GM12878 (cell line): ENCODE data around the gene MUC16. TPM values are rescaled to one million over a fixed set of nuclear protein-coding genes. Genes with fewer than 3 reads are reported as not detected.
"Not testable (repeated sequence)": the region's sequence is repeated elsewhere in the genome, so short reads cannot be mapped to it uniquely, and the experiment has no call there.

Experiments
- ATAC-seq: fragments of 200-7000 bp; cut with Tn5 transposase; 3 replicates; pipeline ENCODE4 v1.9.1; 2020; ENCODE audit warnings: mild to moderate bottlenecking, moderate library complexity
- BruUV-seq: library from RNA; stranded (reverse); fragments of 400-500 nt; replicated peaks from 2 replicates; lab custom pipeline; 2021; lab: Mats Ljungman, UMichigan
- CTCF ChIA-PET: fragments of 300-600 bp; sonication (Branson Sonifier 250); formaldehyde crosslinking; extraction: SDS; loops from one replicate; lab custom pipeline; 2021; ENCODE audit warnings: inconsistent platforms; lab: Yijun Ruan, JAX
- POLR2A ChIA-PET: fragments of 350-600 bp; formaldehyde crosslinking; extraction: SDS; loops from one replicate; lab custom pipeline; 2021; ENCODE audit warnings: inconsistent platforms; lab: Charles Lee
- RAD21 ChIA-PET: fragments of 300-600 bp; sonication (Branson Sonifier 250); formaldehyde crosslinking; loops from one replicate; lab custom pipeline; 2023; ENCODE audit warnings: antibody characterized with exemption; ENCODE audit not compliant: unreplicated experiment; lab: Charles Lee
- SMC1A ChIA-PET: fragments of 300-600 bp; sonication (Branson Sonifier 250); formaldehyde crosslinking; loops from one replicate; lab custom pipeline; 2023; ENCODE audit not compliant: unreplicated experiment, uncharacterized antibody; lab: Charles Lee
- DNase-seq: peaks from one replicate; pipeline ENCODE4 v3.0.0-alpha.2; 2011; ENCODE audit warnings: low read depth, low spot score
- FAIRE-seq: peaks from 3 replicates; lab custom pipeline; 2011; peaks lifted over from hg19 to GRCh38; lab: Jason Lieb, UNC
- H2AFZ ChIP-seq: 2 replicates; pipeline ENCODE4 v1.6.0; 2011; ENCODE audit warnings: low read depth, low read length, control low read depth; ENCODE audit not compliant: control insufficient read depth
- H3K27ac ChIP-seq: 2 replicates; pipeline ENCODE4 v1.5.1; 2011; ENCODE audit warnings: control low read depth; ENCODE audit not compliant: control insufficient read depth, insufficient read depth
- H3K27me3 ChIP-seq, 2 experiments: replicated peaks in 1 of 2; 2 replicates each; pipeline versions ENCODE4 v1.6.0 to v1.6.1; 2011; ENCODE audit warnings: low read length in 1 of 2; ENCODE audit not compliant: control insufficient read depth in 2 of 2, insufficient read depth in 2 of 2
- H3K36me3 ChIP-seq, 2 experiments: 2 replicates each; pipeline ENCODE4 v1.5.1; 2011; ENCODE audit warnings: low read length in 1 of 2; ENCODE audit not compliant: control insufficient read depth in 2 of 2, insufficient read depth in 2 of 2
- H3K4me1 ChIP-seq: 2 replicates; pipeline ENCODE4 v1.6.1; 2011; ENCODE audit warnings: mild to moderate bottlenecking, low read length, moderate library complexity, mixed read lengths; ENCODE audit not compliant: control insufficient read depth, insufficient read depth
- H3K4me2 ChIP-seq: 2 replicates; pipeline ENCODE4 v1.6.0; 2011; ENCODE audit warnings: control low read depth; ENCODE audit not compliant: control insufficient read depth, insufficient read depth
- H3K4me3 ChIP-seq: fragments of 200-600 bp; sonication (generic); 2 replicates; pipeline ENCODE4 v1.5.1; 2016
- H3K79me2 ChIP-seq: 2 replicates; pipeline ENCODE4 v1.6.0; 2011; ENCODE audit warnings: low read length; ENCODE audit not compliant: control insufficient read depth, insufficient read depth
- H3K9ac ChIP-seq: 2 replicates; pipeline ENCODE4 v1.8.0; 2011; ENCODE audit warnings: low read length, control low read depth, mixed read lengths; ENCODE audit not compliant: control insufficient read depth, insufficient read depth
- H3K9me3 ChIP-seq: replicated peaks from 3 replicates; pipeline ENCODE4 v1.5.1; 2011; ENCODE audit warnings: mild to moderate bottlenecking, low read length; ENCODE audit not compliant: control insufficient read depth, insufficient read depth
- H4K20me1 ChIP-seq: 2 replicates; pipeline ENCODE4 v1.6.0; 2011; ENCODE audit not compliant: control insufficient read depth, insufficient read depth
- HSF1 ChIP-seq: fragments of 150-350 bp; IDR thresholded peaks from 2 replicates; pipeline ENCODE4 v1.6.1; 2014; ENCODE audit warnings: mild to moderate bottlenecking, low read depth, low read length
- LARP7 ChIP-seq: fragments of 450-650 bp; IDR thresholded peaks from 2 replicates; pipeline ENCODE4 v1.6.1; 2017; ENCODE audit warnings: mild to moderate bottlenecking
- MAX ChIP-seq: IDR thresholded peaks from 2 replicates; pipeline ENCODE4 v1.6.1; 2012; ENCODE audit warnings: low read depth, low read length, improper control_type of control experiment
- NFYB ChIP-seq: IDR thresholded peaks from 2 replicates; pipeline ENCODE4 v1.6.1; 2011; ENCODE audit warnings: low read depth, mild to moderate bottlenecking, low read length, improper control_type of control experiment, moderate library complexity; ENCODE audit not compliant: insufficient read depth
- RAD21 ChIP-seq: IDR thresholded peaks from 2 replicates; pipeline ENCODE4 v1.6.1; 2011; ENCODE audit warnings: mild to moderate bottlenecking, low read depth, low read length, moderate library complexity; ENCODE audit not compliant: insufficient read depth
- RELA ChIP-seq: fragments of 450-650 bp; IDR thresholded peaks from 2 replicates; pipeline ENCODE4 v1.8.0; 2014; ENCODE audit warnings: borderline replicate concordance; ENCODE audit not compliant: partially characterized antibody
- WGBS: methylation state at CpG from one replicate; pipeline ENCODE4 v1.1.6; 2016; ENCODE audit warnings: low lambda C conversion rate; ENCODE audit not compliant: insufficient replicate concordance, insufficient coverage; ENCODE audit errors: missing lambda C conversion rate; 5-methylcytosine and 5-hydroxymethylcytosine counted together
- in situ Hi-C: fragments of 300-500 bp; cut with MboI; formaldehyde crosslinking; loops from 9 replicates; pipeline ENCODE4 v1.14.3; 2018; ENCODE audit warnings: mixed read lengths
- intact Hi-C: fragments of 100-400 bp; cut with micrococcal nuclease; formaldehyde crosslinking; loops from one replicate; pipeline ENCODE4 v1.14.2; 2022; ENCODE audit not compliant: unreplicated experiment
- polyA plus RNA-seq, 11 experiments: library from polyadenylated mRNA; depleted of rRNA in 4 of 11; unstranded in 6 of 11; stranded (reverse) in 5 of 11; fragments of >200 nt; fragmentation: Nextera tagmentation in 4 of 11; fragmentation: Illumina TruSeq in 1 of 11; extraction: Ambion mirVana in 4 of 11; extraction: Trizol in 1 of 11; gene quantifications; 1 replicate in 1 of 11; 2 replicates in 10 of 11; pipeline versions ENCODE4 v1.2.1 to v1.2.3, GENCODE V29; 2011 to 2016; ENCODE audit warnings: inconsistent platforms in 2 of 11, missing spikeins in 2 of 11, low read depth in 1 of 11
- total RNA-seq, 4 experiments: library from RNA; depleted of rRNA in 3 of 4; stranded (reverse); fragments of >200 nt in 3 of 4; fragmentation: Illumina TruSeq in 1 of 4; extraction: Trizol in 1 of 4; gene quantifications; 2 replicates each; pipeline versions ENCODE4 v1.2.1 to v1.2.3, GENCODE V29; 2013 to 2021

MUC16 gene
- total and polyA plus RNA-seq, 10 of the 15 experiments (the other 5 are each of a cell fraction or from before 2014, with no cell fraction given), result under 0.01 TPM; not detected in 8

GRCh38 chr19:9054207-9054606 lies 44.0 kb upstream of the MUC16 start:
- no peaks in the 10 kb centered on the region; the same call in 2 of the 3 replicates for H3K9me3 ChIP-seq
- FAIRE-seq (no peak), DNase-seq (no peak)
- H3K4me3 ChIP-seq, result no peak overlapping the region
- ChIA-PET SMC1A (no interaction called here), POLR2A (no interaction called here)
- no peaks in the 10 kb centered on the region for H4K20me1 ChIP-seq
- no peak overlapping the region for H3K4me2 ChIP-seq
- WGBS, result 49% methylated on average over 8 of the region's 8 CpGs
- H2AFZ ChIP-seq, result no peak overlapping the region
- H3K27me3 ChIP-seq, result no peaks in the 10 kb centered on the region
- H3K36me3 ChIP-seq, result no peaks in the 10 kb centered on the region
- no peaks in the 10 kb centered on the region for H3K4me1 ChIP-seq
- H3K9ac ChIP-seq, result no peak overlapping the region
- no peak for TF ChIP-seq HSF1
- no peak for TF ChIP-seq LARP7
- TF ChIP-seq RAD21, result no peak
- TF ChIP-seq RELA, result no peak
- TF ChIP-seq MAX, result no peak
- TF ChIP-seq, all 136 proteins: peak for 0
- ChIA-PET CTCF (no interaction called here), RAD21 (no interaction called here)
- ATAC-seq, result no peak
- H3K27ac ChIP-seq, result no peak overlapping the region
- in situ Hi-C loops, result no loop called here
- intact Hi-C loops, result no loop called here
- BruUV-seq, result no TSS peak
- H3K79me2 ChIP-seq, result no peaks in the 10 kb centered on the region

GRCh38 chr19:9053674-9054073 lies 43.5 kb upstream of the MUC16 start:
- BruUV-seq, H3K4me1 ChIP-seq, ATAC-seq, H3K79me2 ChIP-seq, POLR2A ChIA-PET, CTCF ChIA-PET, RAD21 ChIA-PET, H3K27ac ChIP-seq, intact Hi-C loops, DNase-seq, H3K9me3 ChIP-seq, SMC1A ChIA-PET, H3K4me2 ChIP-seq, FAIRE-seq, H2AFZ ChIP-seq, H3K36me3 ChIP-seq, H4K20me1 ChIP-seq, H3K4me3 ChIP-seq, in situ Hi-C loops, H3K9ac ChIP-seq, H3K27me3 ChIP-seq: not testable (repeated sequence)
- 64% methylated on average over 6 of the region's 6 CpGs for WGBS
- TF ChIP-seq NFYB, result 0 out of 2 replicates have a peak, but pooled peaks have one; percentile 32
